Measurements from ENCODE around the gene ZBTB7B.

Gene ZBTB7B

GRCh38 chr1:154998201-154998780 is 4.3 kb upstream of the ZBTB7B start:
- H3K27ac ChIP-seq = no peak overlapping the region
- TF ChIP-seq, protein P1, sequence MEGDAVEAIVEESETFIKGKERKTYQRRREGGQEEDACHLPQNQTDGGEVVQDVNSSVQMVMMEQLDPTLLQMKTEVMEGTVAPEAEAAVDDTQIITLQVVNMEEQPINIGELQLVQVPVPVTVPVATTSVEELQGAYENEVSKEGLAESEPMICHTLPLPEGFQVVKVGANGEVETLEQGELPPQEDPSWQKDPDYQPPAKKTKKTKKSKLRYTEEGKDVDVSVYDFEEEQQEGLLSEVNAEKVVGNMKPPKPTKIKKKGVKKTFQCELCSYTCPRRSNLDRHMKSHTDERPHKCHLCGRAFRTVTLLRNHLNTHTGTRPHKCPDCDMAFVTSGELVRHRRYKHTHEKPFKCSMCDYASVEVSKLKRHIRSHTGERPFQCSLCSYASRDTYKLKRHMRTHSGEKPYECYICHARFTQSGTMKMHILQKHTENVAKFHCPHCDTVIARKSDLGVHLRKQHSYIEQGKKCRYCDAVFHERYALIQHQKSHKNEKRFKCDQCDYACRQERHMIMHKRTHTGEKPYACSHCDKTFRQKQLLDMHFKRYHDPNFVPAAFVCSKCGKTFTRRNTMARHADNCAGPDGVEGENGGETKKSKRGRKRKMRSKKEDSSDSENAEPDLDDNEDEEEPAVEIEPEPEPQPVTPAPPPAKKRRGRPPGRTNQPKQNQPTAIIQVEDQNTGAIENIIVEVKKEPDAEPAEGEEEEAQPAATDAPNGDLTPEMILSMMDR (conservative IDR thresholded peaks at IDR 0.05) = peak; percentile 49

DNA sequence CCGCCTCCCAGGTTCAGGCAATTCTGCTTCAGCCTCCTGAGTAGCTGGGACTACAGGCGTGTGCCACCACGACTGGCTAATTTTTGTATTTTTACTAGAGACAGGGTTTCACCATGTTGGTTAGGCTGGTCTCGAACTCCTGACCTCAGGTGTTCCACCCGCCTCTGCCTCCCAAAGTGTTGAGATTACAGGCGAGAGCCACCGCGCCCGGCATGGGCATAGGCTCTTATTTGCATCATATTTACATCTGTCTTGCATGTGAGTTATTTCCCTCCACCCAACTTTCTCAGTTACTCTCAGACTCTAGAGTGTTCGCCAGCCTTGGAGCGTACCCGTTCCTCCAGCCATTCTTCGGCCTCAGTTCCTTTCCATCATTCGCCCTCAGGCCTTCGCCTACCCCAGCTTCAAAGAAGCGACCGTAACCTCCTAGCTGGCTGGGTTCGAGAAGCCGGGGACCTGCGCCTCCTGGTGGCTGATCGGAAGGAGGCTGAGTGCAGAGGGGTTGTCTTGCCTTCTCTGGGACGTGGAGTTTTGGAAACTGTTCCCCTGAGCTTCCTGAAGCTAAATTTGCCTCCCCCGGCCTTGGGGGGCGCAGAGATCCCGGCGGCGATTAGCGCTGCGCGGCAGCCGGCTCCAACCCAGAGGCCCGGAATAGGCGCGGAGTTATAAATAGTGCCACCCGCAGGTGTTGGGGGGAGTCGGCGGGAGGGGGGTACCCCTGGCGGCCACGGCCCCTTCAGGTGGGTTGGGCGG is 3.6 kb upstream of the ZBTB7B start:
- peak overlapping the region; percentile 100; the same call in 1 of the 2 replicates for H3K27ac ChIP-seq
- TF ChIP-seq, protein P1 (conservative IDR thresholded peaks at IDR 0.05) = peak; percentile 92

DNA sequence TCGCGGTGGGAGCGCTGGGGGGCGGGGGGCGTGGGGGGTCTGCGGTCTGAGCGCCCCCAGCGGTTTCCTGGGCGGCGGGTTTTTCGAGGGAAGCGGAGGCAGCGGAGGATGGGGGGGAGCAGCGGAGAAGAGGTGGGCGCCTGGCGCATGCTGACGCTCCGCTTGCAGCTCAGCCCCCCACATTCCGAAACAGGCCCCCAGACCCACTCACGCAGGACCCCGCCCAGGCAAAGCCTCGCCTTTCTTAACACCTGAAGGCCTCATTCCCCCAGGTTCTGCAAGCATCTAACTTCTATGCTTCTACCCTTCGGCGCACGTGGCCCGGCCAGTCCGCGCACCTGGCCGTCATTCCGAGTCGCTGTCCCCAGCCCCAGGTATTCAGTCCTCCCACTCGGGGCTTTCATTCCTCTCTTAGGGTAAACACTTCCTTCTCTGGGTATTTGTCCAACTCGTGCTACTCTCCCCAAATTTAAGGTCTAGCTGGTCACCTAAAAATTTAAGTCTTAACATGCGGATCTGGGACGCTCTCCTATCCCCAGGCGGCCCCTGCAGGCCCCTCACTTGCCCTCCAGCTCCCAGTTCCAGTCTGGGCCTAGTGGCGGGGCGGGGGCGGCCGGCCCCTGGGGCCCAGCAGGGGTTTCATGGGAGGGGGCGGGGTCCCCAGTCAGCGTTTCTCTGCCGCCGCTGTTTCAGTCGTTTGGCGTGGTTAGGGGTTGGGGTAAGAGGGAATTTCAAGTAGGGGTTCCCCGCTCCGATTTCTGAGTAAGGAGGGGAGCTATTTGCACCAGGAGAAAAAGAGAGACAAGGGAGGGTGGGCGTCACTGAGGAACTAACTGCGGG is 2.8 kb upstream of the ZBTB7B start:
- H3K27ac ChIP-seq = peak overlapping the region; percentile 100
- TF ChIP-seq, protein P1 (conservative IDR thresholded peaks at IDR 0.05) = no peak

GRCh38 chr1:155000411-155000725 is 2.2 kb upstream of the ZBTB7B start:
- TF ChIP-seq, protein P1 (conservative IDR thresholded peaks at IDR 0.05) = no peak
- peak overlapping the region; percentile 100 for H3K27ac ChIP-seq

DNA sequence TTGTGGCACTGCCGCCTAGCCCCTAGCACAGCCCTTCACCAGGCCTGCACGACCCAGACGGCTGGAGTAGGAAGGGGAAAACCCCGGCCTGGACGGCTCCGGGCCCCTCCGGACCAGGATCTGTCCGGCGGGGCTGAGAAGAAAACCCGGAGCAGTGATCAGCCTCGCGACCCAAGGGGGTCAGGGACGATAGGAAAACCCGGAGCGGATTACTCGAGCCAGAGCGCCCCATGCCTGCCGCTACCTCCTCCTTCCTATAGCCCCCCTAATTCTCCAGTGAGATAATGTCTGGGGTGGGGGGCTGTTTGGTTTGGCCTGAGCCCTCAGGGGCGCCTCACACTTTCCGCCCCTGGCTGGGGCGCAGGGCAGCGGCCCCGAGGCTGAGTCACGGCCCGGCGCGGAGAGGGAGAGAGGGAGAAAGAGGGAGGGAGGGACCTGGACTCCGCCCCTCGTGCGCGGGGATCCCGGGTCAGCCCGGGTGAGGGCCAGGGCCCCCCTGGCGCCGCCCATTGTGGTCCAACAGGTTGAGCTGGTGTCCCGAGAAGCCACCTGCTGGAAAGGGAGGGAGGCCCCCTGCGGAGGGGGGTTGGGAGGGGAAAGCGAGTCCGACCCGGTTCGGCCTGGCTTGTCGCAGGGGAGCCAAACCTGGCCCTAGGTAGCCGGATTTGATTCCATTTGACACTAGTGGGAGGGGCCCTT is 1.7 kb upstream of the ZBTB7B start:
- TF ChIP-seq, protein P1 (conservative IDR thresholded peaks at IDR 0.05) = no peak
- peak overlapping the region; percentile 100 for H3K27ac ChIP-seq

GRCh38 chr1:155001425-155001674 is 1.3 kb upstream of the ZBTB7B start:
- peak overlapping the region; percentile 100 for H3K27ac ChIP-seq
- TF ChIP-seq, protein P1 (conservative IDR thresholded peaks at IDR 0.05) = no peak
